ENCODE results near the gene CELA1.

Gene CELA1

DNA sequence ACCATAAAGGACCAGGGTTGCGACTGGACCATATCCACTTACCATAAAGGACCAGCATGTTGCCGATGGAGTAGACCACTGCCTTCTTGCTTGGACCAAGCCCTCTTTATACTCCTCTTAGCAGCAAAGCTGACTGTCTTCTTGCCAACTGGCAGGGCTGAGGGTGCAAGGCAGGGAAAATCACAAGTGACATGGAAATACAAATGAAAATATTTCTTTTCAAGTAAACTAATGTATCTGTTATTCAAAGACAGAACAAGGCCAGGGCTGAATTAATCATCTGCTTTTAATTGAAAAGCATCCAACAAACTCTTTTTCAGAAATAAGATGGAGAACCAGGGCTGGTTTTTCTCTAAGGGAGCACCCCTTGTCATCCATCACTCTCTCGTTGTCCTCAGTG is at the start of gene CELA1:
TSS of gene CELA1 (minus strand) at position 99 of the 400 bp plus-strand sequence. CDS start at position 58, 41 bp downstream.
- Mint-ChIP-seq H3K27ac (no peak within 1 kb of the TSS), H3K9me3 (no peaks in the 10 kb centered on the region), H3K27me3 (ENCODE audit: low read depth) (peaks cover 2% of the 10 kb centered on the region), H3K4me1 (ENCODE audit: low read depth) (peaks cover 2% of the 10 kb centered on the region), H3K36me3 (ENCODE audit: low read depth) (no peaks in the 10 kb centered on the region), H3K4me3 (no peak within 1 kb of the TSS)
- no peak for DNase-seq (ENCODE audit: low spot score)

DNA sequence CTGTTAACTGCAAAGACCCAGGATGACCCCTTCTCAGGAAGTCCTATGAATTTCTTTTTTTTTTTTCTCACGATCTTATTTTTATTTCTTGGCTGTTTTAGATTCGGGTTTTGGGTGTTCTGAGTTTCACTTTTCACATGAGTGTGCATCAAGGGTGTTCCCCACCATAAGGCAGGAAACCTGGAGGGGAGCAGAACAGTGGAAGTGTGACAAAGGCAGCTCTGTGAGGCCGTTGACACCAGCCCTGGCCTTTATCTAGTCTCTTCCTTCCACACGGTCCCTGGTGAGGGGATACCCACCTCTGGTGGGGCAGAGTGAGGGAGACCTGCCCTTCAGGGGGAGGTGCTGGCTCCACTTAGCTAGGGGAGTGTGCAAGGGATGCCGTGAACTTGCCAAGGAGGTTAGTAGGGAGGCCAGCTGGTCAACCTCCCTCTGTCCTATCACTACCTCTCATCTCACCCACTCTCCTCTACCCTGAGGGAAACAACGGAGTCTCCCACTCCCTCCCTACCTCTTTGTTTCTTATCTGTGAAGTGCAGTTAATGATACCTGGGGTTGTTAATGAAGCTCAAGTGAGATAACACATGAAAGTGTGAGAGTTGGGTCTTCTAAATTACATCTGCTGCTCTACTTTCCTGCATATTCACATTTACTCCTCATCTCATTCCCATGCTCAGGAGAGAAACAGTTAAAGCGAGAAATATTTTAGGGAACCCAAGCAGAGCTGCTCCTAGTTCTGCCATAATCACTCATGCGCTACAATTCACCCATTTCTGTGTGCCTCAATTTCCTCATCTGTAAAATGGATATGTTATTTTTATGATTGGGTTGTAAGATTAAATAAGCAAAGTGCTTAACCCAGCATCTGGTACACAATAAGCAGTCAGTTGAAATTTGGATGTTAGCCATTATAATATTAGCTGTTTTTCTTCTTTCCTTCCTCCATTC is 49.1 kb upstream of the CELA1 start:
- H3K27ac Mint-ChIP-seq, result peak overlapping the region; percentile 79
- H3K36me3 Mint-ChIP-seq (ENCODE audit: low read depth), result no peaks in the 10 kb centered on the region
- DNase-seq (ENCODE audit: low spot score), result peak; percentile 44
- H3K9me3 Mint-ChIP-seq, result no peaks in the 10 kb centered on the region
- peak overlapping the region; percentile 78 for H3K4me3 Mint-ChIP-seq
- H3K27me3 Mint-ChIP-seq (ENCODE audit: low read depth), result peaks cover 8% of the 10 kb centered on the region
- peaks cover 46% of the 10 kb centered on the region for H3K4me1 Mint-ChIP-seq (ENCODE audit: low read depth)

DNA sequence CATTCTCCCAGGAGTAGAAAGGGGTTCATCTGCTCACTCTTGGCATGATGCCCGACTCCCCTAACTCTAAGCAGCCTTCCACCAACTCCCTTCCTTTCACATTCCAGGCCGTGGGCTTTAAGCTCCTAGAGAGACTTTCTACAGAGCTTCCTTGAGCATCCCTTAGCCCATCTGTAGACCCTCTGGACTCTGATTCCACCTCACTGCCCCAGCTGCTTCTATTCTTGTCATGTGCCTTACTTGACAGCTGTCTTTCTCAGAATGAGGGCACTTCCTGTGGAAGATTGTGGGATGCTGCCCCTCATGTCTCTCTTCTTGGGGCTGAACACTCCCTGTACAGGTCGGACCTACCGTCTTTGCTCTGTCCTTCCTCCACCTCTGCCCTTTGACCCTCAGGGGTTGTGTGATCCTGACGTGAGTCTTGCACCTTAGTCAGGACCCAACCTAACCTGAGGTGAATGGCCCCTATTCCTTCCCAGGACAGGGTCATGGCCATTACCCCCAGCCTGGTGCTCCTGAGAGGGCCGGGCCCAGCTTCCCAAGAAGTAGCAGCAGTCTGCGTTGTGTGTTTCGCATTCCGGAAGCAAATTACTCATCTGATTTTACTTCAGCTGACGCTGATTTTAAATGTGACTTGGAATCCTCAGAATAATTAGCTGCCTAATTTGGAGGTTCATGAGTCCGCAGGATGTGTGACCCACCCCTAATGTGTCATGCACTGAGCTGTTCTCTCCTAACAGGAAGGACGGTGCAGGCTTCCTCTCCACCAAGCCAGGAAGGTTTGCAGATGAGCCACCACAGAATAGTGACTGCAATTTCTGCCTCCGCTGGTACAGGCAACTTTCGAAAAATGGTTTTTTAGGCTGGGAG is 47.4 kb upstream of the CELA1 start:
- no peaks in the 10 kb centered on the region for H3K9me3 Mint-ChIP-seq
- peaks cover 57% of the 10 kb centered on the region for H3K4me1 Mint-ChIP-seq (ENCODE audit: low read depth)
- no peaks in the 10 kb centered on the region for H3K36me3 Mint-ChIP-seq (ENCODE audit: low read depth)
- peak; percentile 51 for DNase-seq (ENCODE audit: low spot score)
- peak overlapping the region; percentile 83 for H3K4me3 Mint-ChIP-seq
- peak overlapping the region; percentile 83 for H3K27ac Mint-ChIP-seq
- H3K27me3 Mint-ChIP-seq (ENCODE audit: low read depth), result peaks cover 5% of the 10 kb centered on the region

DNA sequence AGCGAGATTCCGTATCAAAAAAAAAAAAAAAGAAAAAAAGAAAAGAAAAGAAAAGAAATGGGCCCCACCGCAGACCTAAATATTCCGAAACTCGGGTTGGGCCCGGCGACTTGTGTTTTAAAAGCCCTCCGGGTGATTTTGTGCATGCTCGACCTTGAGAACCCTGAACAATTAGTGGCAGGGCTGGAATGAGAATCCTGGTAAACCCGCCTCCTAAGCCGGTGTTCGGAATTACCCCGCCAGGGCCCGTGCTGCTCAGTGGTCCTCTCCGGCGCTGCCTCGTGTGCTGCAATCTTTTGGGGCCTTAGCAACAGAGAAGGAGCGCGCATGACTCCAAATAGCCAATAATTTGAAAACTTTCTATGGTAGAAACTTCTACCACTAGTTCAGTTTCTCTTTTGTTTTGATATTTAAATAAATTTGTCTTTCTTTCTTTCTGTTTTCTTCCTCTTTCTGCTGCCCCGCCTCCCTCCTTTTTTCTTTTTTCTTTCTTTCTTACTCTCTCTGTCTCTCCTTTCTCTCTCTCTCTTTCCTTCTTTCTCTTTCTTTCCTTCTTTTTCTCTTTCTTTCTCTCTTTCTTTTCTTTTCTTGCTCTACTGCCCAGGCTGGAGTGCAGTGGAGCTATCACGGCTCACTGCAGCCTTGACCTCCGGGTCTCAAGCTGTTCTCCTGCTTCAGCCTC is 46.2 kb upstream of the CELA1 start:
- no peaks in the 10 kb centered on the region for H3K36me3 Mint-ChIP-seq (ENCODE audit: low read depth)
- no peak for DNase-seq (ENCODE audit: low spot score)
- H3K4me1 Mint-ChIP-seq (ENCODE audit: low read depth), result peaks cover 68% of the 10 kb centered on the region
- peaks cover 2% of the 10 kb centered on the region for H3K27me3 Mint-ChIP-seq (ENCODE audit: low read depth)
- peak overlapping the region; percentile 83 for H3K4me3 Mint-ChIP-seq
- no peaks in the 10 kb centered on the region for H3K9me3 Mint-ChIP-seq
- peak overlapping the region; percentile 83 for H3K27ac Mint-ChIP-seq

DNA sequence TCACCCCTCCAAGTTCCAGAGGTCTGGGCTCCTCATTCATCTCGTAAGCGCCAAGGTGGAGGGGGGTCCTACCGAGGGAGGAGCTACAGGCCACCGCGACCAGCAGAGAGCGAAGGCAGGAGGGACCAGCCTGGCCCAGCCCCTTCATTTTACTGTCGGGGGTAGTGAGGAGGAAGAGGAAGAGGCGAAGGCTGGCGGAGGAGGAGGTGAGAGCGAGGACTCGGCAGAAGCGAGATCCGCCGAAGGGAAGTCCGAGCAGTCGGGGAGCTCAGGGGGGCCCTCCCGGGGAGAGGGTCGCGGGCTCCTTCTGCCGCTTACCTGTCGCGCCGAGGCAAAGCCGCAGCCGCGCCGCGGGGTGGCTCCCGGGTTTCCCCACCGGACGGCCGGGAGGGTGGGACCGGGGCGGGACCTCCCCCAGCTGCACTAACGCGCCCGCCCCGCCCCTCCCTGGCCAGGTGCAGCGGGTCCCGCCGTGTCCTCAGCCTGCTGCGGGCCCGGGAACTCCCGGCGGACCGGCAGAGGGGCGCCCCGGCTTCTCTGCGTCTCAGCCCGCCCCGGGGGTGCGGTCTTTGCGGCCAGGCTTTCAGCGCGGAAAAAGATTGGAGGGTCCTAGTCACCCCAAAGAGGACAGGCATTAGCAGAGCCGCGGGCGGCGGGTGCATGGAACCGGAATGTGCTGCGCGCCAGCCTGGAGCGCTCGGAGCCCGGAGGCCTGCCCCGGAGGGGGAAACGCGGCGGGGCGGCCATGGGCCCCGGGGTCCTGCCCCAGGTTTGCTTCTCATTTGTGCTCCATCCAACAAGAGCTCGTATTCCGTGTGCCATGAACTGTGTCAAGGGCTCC is 45.0 kb upstream of the CELA1 start, which contains the start of gene GALNT6:
TSS of gene GALNT6 (minus strand) at position 124 of the 841 bp plus-strand sequence. CDS start 11,625 bp downstream, outside the sequence.
- peaks cover 2% of the 10 kb centered on the region for H3K36me3 Mint-ChIP-seq (ENCODE audit: low read depth)
- peak; percentile 61 for DNase-seq (ENCODE audit: low spot score)
- H3K27ac Mint-ChIP-seq, result peak within 1 kb of the TSS; percentile 83
- no peaks in the 10 kb centered on the region for H3K9me3 Mint-ChIP-seq
- no peaks in the 10 kb centered on the region for H3K27me3 Mint-ChIP-seq (ENCODE audit: low read depth)
- peak within 1 kb of the TSS; percentile 94 for H3K4me3 Mint-ChIP-seq
- H3K4me1 Mint-ChIP-seq (ENCODE audit: low read depth), result peaks cover 74% of the 10 kb centered on the region

DNA sequence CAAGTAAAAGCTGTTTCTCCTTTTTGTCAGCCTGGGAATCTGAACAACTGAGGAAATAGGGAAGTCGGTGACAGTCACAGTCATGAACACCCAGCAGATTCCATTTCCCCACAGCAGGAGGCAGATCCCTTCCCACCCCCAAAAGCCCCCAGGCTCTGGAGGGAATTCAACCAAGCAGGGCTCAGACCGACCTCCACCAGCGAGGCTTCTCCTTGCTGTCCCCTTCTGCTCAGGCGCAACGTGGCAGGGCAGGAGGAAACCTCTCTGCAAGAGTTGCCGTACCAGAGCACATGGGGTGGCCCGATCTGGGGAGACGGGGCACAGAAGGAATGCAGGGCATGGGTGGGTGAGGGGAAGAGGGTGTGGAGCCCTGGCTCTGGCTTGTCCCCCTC is 44.4 kb upstream of the CELA1 start:
- peaks cover 2% of the 10 kb centered on the region for H3K36me3 Mint-ChIP-seq (ENCODE audit: low read depth)
- peak overlapping the region; percentile 79 for H3K27ac Mint-ChIP-seq
- no peaks in the 10 kb centered on the region for H3K9me3 Mint-ChIP-seq
- no peak for DNase-seq (ENCODE audit: low spot score)
- peak overlapping the region; percentile 94 for H3K4me3 Mint-ChIP-seq
- peaks cover 74% of the 10 kb centered on the region for H3K4me1 Mint-ChIP-seq (ENCODE audit: low read depth)
- no peaks in the 10 kb centered on the region for H3K27me3 Mint-ChIP-seq (ENCODE audit: low read depth)

DNA sequence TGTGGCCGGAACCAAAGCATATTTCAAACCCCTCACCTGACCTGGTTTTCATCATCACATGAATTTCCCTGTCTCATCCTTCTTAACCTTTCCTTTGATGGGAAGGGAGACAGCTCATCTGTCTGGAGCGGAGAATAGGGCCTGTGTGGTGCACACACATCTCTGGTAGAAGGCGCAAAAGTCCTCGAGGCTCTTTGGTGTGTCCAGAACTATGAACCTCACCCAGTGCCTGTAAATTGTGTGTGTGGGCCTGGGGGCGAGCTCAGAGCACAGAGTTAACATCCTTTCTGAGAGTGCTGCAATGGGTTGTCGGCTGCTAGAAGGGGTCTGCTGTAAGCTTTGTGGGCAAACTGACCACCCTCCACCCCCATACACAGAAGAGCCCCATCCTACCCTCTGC is 44.0 kb upstream of the CELA1 start:
- peak overlapping the region; percentile 79 for H3K27ac Mint-ChIP-seq
- no peaks in the 10 kb centered on the region for H3K9me3 Mint-ChIP-seq
- H3K4me3 Mint-ChIP-seq, result peak overlapping the region; percentile 94
- peaks cover 2% of the 10 kb centered on the region for H3K36me3 Mint-ChIP-seq (ENCODE audit: low read depth)
- DNase-seq (ENCODE audit: low spot score), result no peak
- H3K4me1 Mint-ChIP-seq (ENCODE audit: low read depth), result peaks cover 70% of the 10 kb centered on the region
- H3K27me3 Mint-ChIP-seq (ENCODE audit: low read depth), result no peaks in the 10 kb centered on the region

DNA sequence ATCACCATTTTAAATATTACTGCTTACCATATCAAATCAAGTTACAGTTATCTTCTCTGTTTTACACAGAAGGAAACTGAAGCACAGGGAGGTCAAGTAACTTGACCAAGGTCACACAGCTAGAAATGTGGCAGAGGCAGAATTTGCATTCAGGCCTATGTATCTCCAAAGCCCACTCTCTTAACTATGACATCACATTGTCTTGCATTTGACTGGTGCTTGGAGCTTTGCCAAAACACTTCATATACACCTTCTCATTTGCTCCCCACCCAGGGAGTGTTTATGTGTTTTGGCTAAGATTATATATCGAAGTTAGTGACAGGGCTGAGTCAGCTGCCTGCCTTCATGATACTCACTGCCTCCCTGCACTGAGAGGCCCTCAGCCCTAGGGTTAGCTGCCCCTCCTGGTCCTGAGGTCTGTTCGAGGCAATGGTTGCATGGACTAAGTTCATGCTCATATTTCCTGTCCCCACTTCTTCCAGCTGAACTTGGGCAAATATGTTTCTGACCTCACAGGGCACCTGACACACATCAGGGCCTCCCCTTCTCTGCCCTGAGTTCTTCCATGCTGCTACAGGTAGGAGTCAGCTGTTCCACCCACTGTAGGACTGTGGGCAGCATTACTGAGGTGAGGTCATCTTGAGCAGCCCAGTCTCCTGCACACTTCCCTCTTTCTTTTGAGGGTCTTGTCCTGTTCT is 43.0 kb upstream of the CELA1 start:
- Mint-ChIP-seq H3K27me3 (ENCODE audit: low read depth) (no peaks in the 10 kb centered on the region), H3K36me3 (ENCODE audit: low read depth) (peaks cover 2% of the 10 kb centered on the region), H3K4me1 (ENCODE audit: low read depth) (peaks cover 60% of the 10 kb centered on the region), H3K4me3 (peak overlapping the region; percentile 28), H3K27ac (peak overlapping the region; percentile 27), H3K9me3 (no peaks in the 10 kb centered on the region)
- peak; percentile 36 for DNase-seq (ENCODE audit: low spot score)

DNA sequence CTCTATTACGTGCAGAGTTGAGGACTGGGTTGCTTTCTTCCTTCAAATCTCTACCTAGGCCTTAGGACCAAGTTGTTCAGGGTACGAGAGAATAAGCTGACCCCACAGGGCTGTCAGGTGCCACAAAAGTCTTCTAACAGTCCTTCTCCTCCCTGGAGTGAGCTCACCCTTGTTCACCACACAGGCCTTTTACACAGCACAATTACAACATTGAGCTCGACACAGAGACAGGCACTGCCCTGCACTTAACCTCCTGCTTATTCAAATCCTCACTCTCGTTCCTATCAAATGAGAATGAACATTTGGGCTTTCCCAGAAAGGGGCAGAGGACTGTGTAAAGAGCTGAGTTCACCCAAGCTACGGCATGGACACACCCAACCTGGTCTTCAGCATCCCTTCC is 42.4 kb upstream of the CELA1 start:
- Mint-ChIP-seq H3K36me3 (ENCODE audit: low read depth) (peaks cover 2% of the 10 kb centered on the region), H3K9me3 (no peaks in the 10 kb centered on the region), H3K27me3 (ENCODE audit: low read depth) (no peaks in the 10 kb centered on the region), H3K4me3 (no peak overlapping the region), H3K27ac (peak overlapping the region; percentile 24), H3K4me1 (ENCODE audit: low read depth) (peaks cover 57% of the 10 kb centered on the region)
- no peak for DNase-seq (ENCODE audit: low spot score)

DNA sequence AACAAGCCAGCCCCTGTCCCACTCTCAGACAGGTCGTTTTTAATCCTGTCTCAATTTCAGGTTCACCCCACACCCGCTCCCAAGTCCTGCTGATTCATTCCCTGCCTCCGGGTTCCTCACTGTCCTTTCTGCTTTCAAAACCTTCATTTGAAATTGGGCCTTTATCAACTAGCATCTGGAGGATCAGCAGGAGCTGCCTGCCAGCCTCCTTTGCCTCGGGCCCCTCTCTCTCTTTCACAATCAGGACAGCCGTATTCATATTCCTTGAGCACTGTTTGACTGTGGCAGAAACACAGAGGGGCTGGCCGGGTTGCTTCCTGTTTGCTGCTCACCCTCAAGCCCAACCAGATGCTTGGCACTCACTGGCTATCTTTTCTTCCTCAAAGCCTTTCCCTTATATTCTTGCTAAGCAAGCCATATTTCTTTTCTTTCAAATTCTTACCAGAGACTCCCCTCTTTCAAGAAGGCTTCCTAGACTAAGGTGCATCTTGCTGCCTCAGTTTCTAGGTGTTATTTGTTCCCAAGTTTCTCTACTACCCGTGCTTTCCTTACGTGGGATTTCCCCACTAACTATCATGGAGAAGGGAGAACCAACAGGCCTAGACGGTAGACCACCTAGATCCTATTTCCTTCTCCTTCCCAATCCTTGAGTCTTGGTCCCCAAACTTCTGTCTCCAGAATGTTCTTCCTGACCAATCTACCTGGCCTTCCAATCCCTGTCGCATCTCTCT is 41.8 kb upstream of the CELA1 start:
- Mint-ChIP-seq H3K36me3 (ENCODE audit: low read depth) (peaks cover 4% of the 10 kb centered on the region), H3K27me3 (ENCODE audit: low read depth) (no peaks in the 10 kb centered on the region), H3K27ac (peak overlapping the region; percentile 24), H3K9me3 (no peaks in the 10 kb centered on the region), H3K4me3 (no peak overlapping the region), H3K4me1 (ENCODE audit: low read depth) (peaks cover 57% of the 10 kb centered on the region)
- no peak for DNase-seq (ENCODE audit: low spot score)

DNA sequence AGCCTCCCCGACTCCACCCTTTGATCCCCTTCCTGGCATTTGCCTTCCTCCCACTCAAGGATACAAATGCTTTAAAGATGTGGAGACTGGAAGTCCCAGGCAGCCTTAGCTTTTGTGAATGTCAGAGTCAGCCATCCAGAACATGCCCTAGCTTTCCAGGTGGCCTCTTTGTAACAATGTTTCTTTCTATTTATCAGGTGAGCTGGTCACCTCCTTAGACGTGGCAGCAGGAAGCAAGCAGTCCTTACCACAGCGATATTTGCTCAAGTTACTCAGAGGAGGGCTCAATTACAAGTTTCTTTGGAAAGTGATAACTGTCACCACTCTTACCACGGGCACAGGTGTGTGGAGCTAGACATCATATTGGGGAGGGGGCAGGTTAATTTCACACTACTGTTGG is 39.9 kb upstream of the CELA1 start:
- Mint-ChIP-seq H3K36me3 (ENCODE audit: low read depth) (peaks cover 10% of the 10 kb centered on the region), H3K27me3 (ENCODE audit: low read depth) (no peaks in the 10 kb centered on the region), H3K4me1 (ENCODE audit: low read depth) (peaks cover 53% of the 10 kb centered on the region), H3K9me3 (no peaks in the 10 kb centered on the region), H3K4me3 (no peak overlapping the region), H3K27ac (no peak overlapping the region)
- no peak for DNase-seq (ENCODE audit: low spot score)

Measured in T-helper 2 cell treated with Interferon-gamma antibody and Interleukin-4, amounts not matched to agents 5 μg/mL and 100 μg/mL, for 36 hours (primary cell).